Measurements from ENCODE around the gene TCAIM.

The TCAIM gene

GRCh38 chr3:44421280-44421679 lies 82.7 kb downstream of the TCAIM start:
- no peak for TF ChIP-seq CTCF (IDR thresholded peaks at IDR 0.05; ENCODE audit: control extremely low read depth, extremely low read depth, low read depth, missing control alignments)
- ChIA-PET CTCF (no interaction called here), POLR2A (no interaction called here)
- DNase-seq (ENCODE audit: extremely low spot score): no peak

- ChIA-PET POLR2A (no interaction called here), CTCF (interaction anchor here (1.0 to 1.4 kb wide), 3 partner anchors 10 to 19 kb away, joined by 3 to 4 read pairs (median 4); no protein-coding TSS in a partner anchor)
These were observed 86.2 kb downstream of the TCAIM start for GRCh38 chr3:44424758-44425157.

GRCh38 chr3:44427683-44428082 lies 89.1 kb downstream of the TCAIM start:
- TF ChIP-seq CTCF (IDR thresholded peaks at IDR 0.05; ENCODE audit: control extremely low read depth, extremely low read depth, low read depth, missing control alignments): no peak
- no peak for DNase-seq (ENCODE audit: extremely low spot score)
- POLR2A ChIA-PET: no interaction called here
- CTCF ChIA-PET: interaction anchor here (1.0 to 1.2 kb wide), 2 partner anchors 10 to 12 kb away, joined by 3 read pairs; no protein-coding TSS in a partner anchor

More at GRCh38 chr3:44424758-44425157, 86.2 kb downstream of the TCAIM start:
- no peak for TF ChIP-seq CTCF (IDR thresholded peaks at IDR 0.05; ENCODE audit: control extremely low read depth, extremely low read depth, low read depth, missing control alignments)
- no peak for DNase-seq (ENCODE audit: extremely low spot score)

GRCh38 chr3:44428910-44429309 lies 90.3 kb downstream of the TCAIM start:
- TF ChIP-seq CTCF (IDR thresholded peaks at IDR 0.05; ENCODE audit: control extremely low read depth, extremely low read depth, low read depth, missing control alignments): no peak
- DNase-seq (ENCODE audit: extremely low spot score): no peak
- CTCF ChIA-PET: interaction anchor here (1.5 kb wide), 1 partner anchor 11 kb away, joined by 3 read pairs; no protein-coding TSS in a partner anchor
- POLR2A ChIA-PET: no interaction called here

- TF ChIP-seq CTCF (IDR thresholded peaks at IDR 0.05; ENCODE audit: control extremely low read depth, extremely low read depth, low read depth, missing control alignments): no peak
- no peak for DNase-seq (ENCODE audit: extremely low spot score)
- ChIA-PET POLR2A (no interaction called here), CTCF (interaction anchor here (0.9 to 1.5 kb wide), 2 partner anchors 11 to 15 kb away, joined by 3 read pairs; no protein-coding TSS in a partner anchor)
These were observed 90.9 kb downstream of the TCAIM start for GRCh38 chr3:44429459-44429858.

- ChIA-PET CTCF (interaction anchor here (0.9 to 1.1 kb wide), 2 partner anchors 13 to 14 kb away, joined by 3 to 4 read pairs; no protein-coding TSS in a partner anchor), POLR2A (no interaction called here)
- no peak for DNase-seq (ENCODE audit: extremely low spot score)
- TF ChIP-seq CTCF (IDR thresholded peaks at IDR 0.05; ENCODE audit: control extremely low read depth, extremely low read depth, low read depth, missing control alignments): no peak
These were observed 91.9 kb downstream of the TCAIM start for GRCh38 chr3:44430466-44430865.

Measured in GM10248 (cell line).